CD14-positive monocyte (primary cell): ENCODE results near the gene ACVR2B. TPM values are rescaled to one million over a fixed set of nuclear protein-coding genes. Genes with fewer than 3 reads are reported as not detected.

ENCODE experiments used
- DNase-seq, 3 donors: peaks; one replicate each; pipeline ENCODE4 v3.0.0-alpha.2; 2011 to 2022
- H2AFZ ChIP-seq: 2 replicates; pipeline ENCODE4 v1.6.0; 2012; ENCODE audit warnings: mild to moderate bottlenecking, low read depth, low read length, inconsistent platforms; ENCODE audit not compliant: insufficient read depth, poor library complexity, severe bottlenecking
- H3K27ac ChIP-seq, 2 donors: 1 replicate in 1 of 2; 2 replicates in 1 of 2; pipeline ENCODE4 v1.5.1; 2012 to 2013; ENCODE audit warnings: low read length in 2 of 2, control low read depth in 1 of 2, inconsistent platforms in 1 of 2, low read depth in 1 of 2, mild to moderate bottlenecking in 1 of 2
- H3K27me3 ChIP-seq, 2 donors: one replicate each; pipeline versions ENCODE4 v1.6.0 to v1.6.1; 2011 to 2013; ENCODE audit warnings: low read length in 2 of 2; ENCODE audit not compliant: control insufficient read depth in 2 of 2, insufficient read depth in 2 of 2
- H3K36me3 ChIP-seq, 2 donors: replicated peaks in 1 of 2; 1 replicate in 1 of 2; 2 replicates in 1 of 2; pipeline versions ENCODE4 v1.5.1 to v1.6.1; 2012 to 2013; ENCODE audit warnings: low read length in 2 of 2, control low read depth in 1 of 2, inconsistent platforms in 1 of 2, mild to moderate bottlenecking in 1 of 2; ENCODE audit not compliant: insufficient read depth in 2 of 2, control insufficient read depth in 1 of 2
- H3K4me1 ChIP-seq, 2 donors: 1 replicate in 1 of 2; 2 replicates in 1 of 2; pipeline versions ENCODE4 v1.5.1 to v1.6.1; 2012 to 2013; ENCODE audit warnings: low read length in 2 of 2, control low read depth in 1 of 2, inconsistent platforms in 1 of 2, mild to moderate bottlenecking in 1 of 2, moderate library complexity in 1 of 2; ENCODE audit not compliant: insufficient read depth in 2 of 2, control insufficient read depth in 1 of 2
- H3K4me2 ChIP-seq: replicated peaks from 2 replicates; pipeline ENCODE3; 2012; ENCODE audit warnings: low read length, moderate library complexity, mild to moderate bottlenecking; ENCODE audit not compliant: poor library complexity, severe bottlenecking; ENCODE audit errors: extremely low read depth
- H3K4me3 ChIP-seq, 3 experiments: fragments of 200-600 bp in 1 of 3; sonication (generic) in 1 of 3; replicated peaks in 1 of 3; 1 replicate in 2 of 3; 2 replicates in 1 of 3; pipeline ENCODE4 v1.5.1; 2011 to 2013; ENCODE audit warnings: low read length in 3 of 3, mild to moderate bottlenecking in 3 of 3, control low read depth in 2 of 3, low read depth in 2 of 3, inconsistent platforms in 1 of 3, moderate library complexity in 1 of 3
- H3K79me2 ChIP-seq: 2 replicates; pipeline ENCODE4 v1.6.0; 2012; ENCODE audit warnings: mild to moderate bottlenecking, control low read depth, inconsistent platforms, low read length, moderate library complexity; ENCODE audit not compliant: insufficient read depth
- H3K9ac ChIP-seq: 2 replicates; pipeline ENCODE4 v1.6.0; 2017; ENCODE audit warnings: low read length, mild to moderate bottlenecking; ENCODE audit not compliant: insufficient read depth, poor library complexity, severe bottlenecking
- H3K9me3 ChIP-seq, 2 donors: replicated peaks in 1 of 2; 1 replicate in 1 of 2; 2 replicates in 1 of 2; pipeline versions ENCODE4 v1.5.1 to v1.6.1; 2012 to 2013; ENCODE audit warnings: low read length in 2 of 2, control low read depth in 1 of 2; ENCODE audit not compliant: control insufficient read depth in 1 of 2, insufficient read depth in 1 of 2
- H4K20me1 ChIP-seq: 2 replicates; pipeline ENCODE4 v1.6.0; 2012; ENCODE audit warnings: mild to moderate bottlenecking, low read length, control low read depth, moderate library complexity; ENCODE audit not compliant: insufficient read depth
- H3K27ac Mint-ChIP-seq, 7 donors: one replicate each; pipeline ENCODE4 v1.8.0; 2020; ENCODE audit warnings: mild to moderate bottlenecking in 7 of 7, mixed read lengths in 7 of 7, moderate library complexity in 6 of 7, inconsistent platforms in 2 of 7
- H3K27me3 Mint-ChIP-seq, 3 donors: one replicate each; pipeline ENCODE4 v1.8.0; 2021 to 2022; ENCODE audit warnings: low read depth in 3 of 3, mild to moderate bottlenecking in 3 of 3, mixed read lengths in 3 of 3, moderate library complexity in 3 of 3, inconsistent platforms in 1 of 3
- H3K36me3 Mint-ChIP-seq, 2 donors: one replicate each; pipeline ENCODE4 v1.8.0; 2020; ENCODE audit warnings: mixed read lengths in 2 of 2, inconsistent platforms in 1 of 2, mild to moderate bottlenecking in 1 of 2
- H3K4me1 Mint-ChIP-seq: one replicate; pipeline ENCODE4 v1.8.0; 2020; ENCODE audit warnings: mild to moderate bottlenecking, mixed read lengths
- H3K4me3 Mint-ChIP-seq, 2 donors: one replicate each; pipeline ENCODE4 v1.8.0; 2020; ENCODE audit warnings: mild to moderate bottlenecking in 2 of 2, mixed read lengths in 2 of 2, moderate library complexity in 1 of 2
- H3K9me3 Mint-ChIP-seq, 7 donors: one replicate each; pipeline ENCODE4 v1.8.0; 2020 to 2022; ENCODE audit warnings: mixed read lengths in 7 of 7, mild to moderate bottlenecking in 6 of 7, moderate library complexity in 6 of 7, inconsistent platforms in 2 of 7
- CTCF ChIP-seq: fragments of 200-600 bp; IDR thresholded peaks from one replicate; pipeline ENCODE4 v1.8.0; 2022; ENCODE audit warnings: antibody characterized with exemption, mild to moderate bottlenecking
- WGBS: methylation state at CpG from one replicate; pipeline ENCODE4 v1.1.5; 2013; ENCODE audit warnings: missing lambda C conversion rate; ENCODE audit not compliant: insufficient coverage; 5-methylcytosine and 5-hydroxymethylcytosine counted together
- intact Hi-C, 2 donors: fragments of 100-400 bp; cut with micrococcal nuclease; formaldehyde crosslinking; loops; one replicate each; pipeline versions ENCODE4 v1.15.0 to v1.15.1; 2023
- polyA plus RNA-seq, 3 donors: library from polyadenylated mRNA; depleted of rRNA in 1 of 3; unstranded in 2 of 3; stranded (reverse) in 1 of 3; fragments of 300-500 nt in 2 of 3; fragments of >200 nt in 1 of 3; fragmentation: Illumina TruSeq in 2 of 3; gene quantifications; 1 replicate in 2 of 3; 2 replicates in 1 of 3; pipeline ENCODE4 v1.2.3, GENCODE V29; 2012 to 2021

ACVR2B gene
- polyA plus RNA-seq, 3 donors, result 0.15 to 0.41 TPM; not detected in 1

- peaks cover 0 to 2% (median 1%) of the 10 kb centered on the region in 3 donors for H3K27me3 Mint-ChIP-seq
- Histone ChIP-seq H3K4me3 (no peak overlapping the region), H3K27ac (no peak overlapping the region), H2AFZ (no peak overlapping the region), H3K4me1 (no peaks in the 10 kb centered on the region), H3K4me2 (no peak overlapping the region), H3K9me3 (peaks cover 0 to 8% of the 10 kb centered on the region in 2 donors), H3K9ac (no peak overlapping the region), H3K36me3 (no peaks in the 10 kb centered on the region), H3K27me3 (no peaks in the 10 kb centered on the region), H4K20me1 (no peaks in the 10 kb centered on the region), H3K79me2 (no peaks in the 10 kb centered on the region)
- WGBS, result no CpG with 5 or more reads among the region's 1 CpG
- DNase-seq, result no peak
- no peak for TF ChIP-seq CTCF
- no peaks in the 10 kb centered on the region for H3K4me1 Mint-ChIP-seq
- H3K4me3 Mint-ChIP-seq, result no peak overlapping the region
- H3K9me3 Mint-ChIP-seq, result peaks cover 17 to 36% (median 28%) of the 10 kb centered on the region in 7 donors
- intact Hi-C loops, result no loop called here
- H3K36me3 Mint-ChIP-seq, result peaks cover 0 to 3% of the 10 kb centered on the region in 2 donors
- no peak overlapping the region for H3K27ac Mint-ChIP-seq
These were observed 15.1 kb downstream of the ACVR2B start for GRCh38 chr3:38468765-38469164.

DNA sequence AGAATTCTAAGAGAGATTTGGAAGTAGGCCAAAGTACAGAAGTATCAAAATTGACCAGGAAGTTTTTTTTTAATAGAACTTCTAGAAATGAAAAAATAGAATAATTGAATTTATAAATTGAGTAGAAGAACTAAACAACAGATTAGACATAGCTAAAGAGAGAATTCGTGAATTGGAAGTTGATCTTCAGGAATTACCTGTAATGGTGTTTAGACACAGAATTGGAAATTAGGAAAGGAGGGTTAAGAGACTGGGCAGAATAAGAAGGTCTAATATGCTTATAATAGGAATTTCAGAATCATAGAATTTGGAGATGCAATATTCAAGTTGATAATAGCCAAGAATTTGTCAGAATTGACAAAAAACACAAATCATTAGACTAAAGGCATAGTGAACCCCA is 16.2 kb downstream of the ACVR2B start:
- peaks cover 0 to 2% (median 1%) of the 10 kb centered on the region in 3 donors for H3K27me3 Mint-ChIP-seq
- TF ChIP-seq CTCF, result no peak
- H3K4me1 Mint-ChIP-seq, result no peaks in the 10 kb centered on the region
- Histone ChIP-seq H3K9me3 (peaks cover 0 to 8% of the 10 kb centered on the region in 2 donors), H3K4me2 (no peak overlapping the region), H3K4me1 (no peaks in the 10 kb centered on the region), H3K79me2 (no peaks in the 10 kb centered on the region), H3K9ac (no peak overlapping the region), H3K27ac (no peak overlapping the region), H2AFZ (no peak overlapping the region), H3K36me3 (no peaks in the 10 kb centered on the region), H3K4me3 (no peak overlapping the region), H3K27me3 (no peaks in the 10 kb centered on the region), H4K20me1 (no peaks in the 10 kb centered on the region)
- peaks cover 0 to 3% of the 10 kb centered on the region in 2 donors for H3K36me3 Mint-ChIP-seq
- no peak overlapping the region for H3K4me3 Mint-ChIP-seq
- no peak overlapping the region for H3K27ac Mint-ChIP-seq
- intact Hi-C loops, result loop anchor here in 1 of 2 donors (5.0 kb wide), 1 partner anchor 353 kb away; no protein-coding TSS in a partner anchor
- peaks cover 17 to 31% (median 26%) of the 10 kb centered on the region in 7 donors for H3K9me3 Mint-ChIP-seq
- no peak for DNase-seq
- WGBS, result no CpG with 5 or more reads among the region's 1 CpG
